ENCODE measurements around the gene SCNN1A. TPM values are rescaled to one million over a fixed set of nuclear protein-coding genes. Genes with fewer than 3 reads are reported as not detected.

The SCNN1A gene
- total and polyA plus RNA-seq, 2 donors (not counting 1 experiment from before 2014, with no cell fraction given) = 0.20 TPM; not detected in 1

DNA sequence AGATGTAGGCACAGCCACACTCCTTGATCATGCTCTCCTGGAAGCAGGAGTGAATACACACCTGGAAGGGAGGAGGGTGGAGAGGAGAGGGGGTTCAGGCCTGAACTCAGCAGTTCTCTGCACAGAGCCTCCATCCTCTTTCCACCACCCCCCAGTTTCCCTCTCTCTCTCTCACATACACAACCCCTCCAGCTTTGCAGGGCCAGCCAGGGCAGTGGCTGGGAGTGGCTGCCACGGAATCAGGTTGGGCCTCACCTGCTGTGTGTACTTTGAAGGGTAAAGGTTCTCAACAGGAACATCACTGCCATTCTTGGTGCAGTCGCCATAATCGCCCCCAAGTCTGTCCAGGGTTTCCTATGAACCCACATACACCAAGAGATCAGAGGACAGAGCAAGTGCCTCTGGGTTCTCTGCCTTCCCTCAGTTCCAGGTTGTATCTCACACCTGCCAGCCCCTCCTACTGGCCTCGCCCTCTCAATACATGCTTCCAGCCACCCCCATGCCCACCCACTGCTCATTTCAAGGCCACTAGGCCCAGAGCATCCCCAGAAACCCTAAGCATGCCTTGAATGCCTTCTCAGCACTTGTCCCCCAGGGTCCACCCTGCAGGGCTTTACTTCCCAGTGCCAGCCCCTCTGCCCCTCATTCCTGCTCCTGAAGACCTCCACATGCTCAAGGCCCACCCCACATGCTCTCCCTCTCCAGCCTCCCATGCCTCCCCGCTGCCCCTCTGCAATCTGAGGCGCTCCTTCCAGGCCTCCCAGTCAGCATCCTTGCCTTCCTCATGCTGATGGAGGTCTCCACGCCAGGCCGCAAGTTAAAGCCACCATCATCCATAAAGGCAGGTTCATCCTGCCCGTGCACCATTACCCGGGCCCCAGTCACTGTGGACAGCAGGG, 20.6 kb downstream of the SCNN1A start:
- Histone ChIP-seq H3K27ac (ENCODE audit: low read length in 2 of 2) (no peak overlapping the region), H3K4me3 (ENCODE audit: control extremely low read depth in 1 of 5, extremely low read depth in 1 of 5, insufficient read depth in 1 of 5, low read depth in 2 of 5, low read length in 4 of 5) (no peak overlapping the region), H3K36me3 (replicated peaks in 1 of 2; ENCODE audit: control extremely low read depth in 1 of 2, control insufficient read depth in 1 of 2, extremely low read depth in 1 of 2, insufficient read depth in 2 of 2, low read length in 1 of 2) (no peaks in the 10 kb centered on the region), H3K9ac (ENCODE audit: low read length) (no peak overlapping the region), H3K27me3 (replicated peaks in 1 of 4; ENCODE audit: control extremely low read depth in 1 of 4, control insufficient read depth in 3 of 4, insufficient read depth in 4 of 4, low read length in 3 of 4) (peaks cover 0 to 45% (median 10%) of the 10 kb centered on the region in 4 experiments), H2AFZ (ENCODE audit: insufficient read depth, low read depth, low read length, poor library complexity, severe bottlenecking) (no peak overlapping the region), H3K9me3 (ENCODE audit: control extremely low read depth in 1 of 3, control insufficient read depth in 2 of 3, insufficient read depth in 1 of 3, low read length in 2 of 3) (no peaks in the 10 kb centered on the region), H4K20me1 (ENCODE audit: control insufficient read depth, insufficient read depth, low read length, poor library complexity, severe bottlenecking) (no peaks in the 10 kb centered on the region), H3K79me2 (ENCODE audit: control insufficient read depth, insufficient read depth, low read length) (no peaks in the 10 kb centered on the region), H3K4me1 (ENCODE audit: control insufficient read depth in 2 of 2, insufficient read depth in 2 of 2, low read length in 2 of 2) (peaks cover 0 to 4% of the 10 kb centered on the region in 2 donors), H3K4me2 (replicated peaks; ENCODE audit: low read depth, low read length, poor library complexity, severe bottlenecking) (no peak overlapping the region)
- no peaks in the 10 kb centered on the region for H3K9me3 Mint-ChIP-seq (ENCODE audit: insufficient read depth)
- intact Hi-C loops (cut with micrococcal nuclease) = no loop called here
- no peak for DNase-seq
- no peak overlapping the region for H3K27ac Mint-ChIP-seq
- H3K4me1 Mint-ChIP-seq = no peaks in the 10 kb centered on the region
- peaks cover 70% of the 10 kb centered on the region for H3K27me3 Mint-ChIP-seq
- no peak overlapping the region for H3K4me3 Mint-ChIP-seq
- ChIA-PET CTCF (interaction anchor here (0.8 kb wide), 1 partner anchor 110 kb away, joined by 3 read pairs; no protein-coding TSS in a partner anchor), POLR2A (no interaction called here)
- ATAC-seq (ENCODE audit: low read depth) = no peak
- 85% methylated on average over 8 of the region's 10 CpGs for WGBS (ENCODE audit: insufficient coverage)
- TF ChIP-seq, protein P1, sequence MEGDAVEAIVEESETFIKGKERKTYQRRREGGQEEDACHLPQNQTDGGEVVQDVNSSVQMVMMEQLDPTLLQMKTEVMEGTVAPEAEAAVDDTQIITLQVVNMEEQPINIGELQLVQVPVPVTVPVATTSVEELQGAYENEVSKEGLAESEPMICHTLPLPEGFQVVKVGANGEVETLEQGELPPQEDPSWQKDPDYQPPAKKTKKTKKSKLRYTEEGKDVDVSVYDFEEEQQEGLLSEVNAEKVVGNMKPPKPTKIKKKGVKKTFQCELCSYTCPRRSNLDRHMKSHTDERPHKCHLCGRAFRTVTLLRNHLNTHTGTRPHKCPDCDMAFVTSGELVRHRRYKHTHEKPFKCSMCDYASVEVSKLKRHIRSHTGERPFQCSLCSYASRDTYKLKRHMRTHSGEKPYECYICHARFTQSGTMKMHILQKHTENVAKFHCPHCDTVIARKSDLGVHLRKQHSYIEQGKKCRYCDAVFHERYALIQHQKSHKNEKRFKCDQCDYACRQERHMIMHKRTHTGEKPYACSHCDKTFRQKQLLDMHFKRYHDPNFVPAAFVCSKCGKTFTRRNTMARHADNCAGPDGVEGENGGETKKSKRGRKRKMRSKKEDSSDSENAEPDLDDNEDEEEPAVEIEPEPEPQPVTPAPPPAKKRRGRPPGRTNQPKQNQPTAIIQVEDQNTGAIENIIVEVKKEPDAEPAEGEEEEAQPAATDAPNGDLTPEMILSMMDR (IDR thresholded peaks at IDR 0.05) = no peak
- no peak for TF ChIP-seq EZH2 (IDR thresholded peaks at IDR 0.05; ENCODE audit: borderline replicate concordance, insufficient read depth, low read depth, low read length, poor library complexity, severe bottlenecking)

Data from B cell (primary cell).